ENCODE results near the gene SLC36A3. TPM values are rescaled to one million over a fixed set of nuclear protein-coding genes. Genes with fewer than 3 reads are reported as not detected.

SLC36A3 gene
- not detected in 2 replicates for polyA plus RNA-seq (2013)

- no peak within 1 kb of the TSS for H2BK120ac ChIP-seq (ENCODE audit: insufficient read depth, low read length, poor library complexity)
- peaks cover 2% of the 10 kb centered on the region for H3K79me1 ChIP-seq (ENCODE audit: low read length)
- no peak within 1 kb of the TSS for H2AFZ ChIP-seq (ENCODE audit: insufficient read depth, low read length, poor library complexity)
- DNase-seq = no peak
- no peak within 1 kb of the TSS for H3K27ac ChIP-seq (ENCODE audit: low read depth, low read length)
- H3K14ac ChIP-seq (ENCODE audit: low read length) = no peak within 1 kb of the TSS
- no peak within 1 kb of the TSS for H3K4me2 ChIP-seq (ENCODE audit: low read length)
- H3K4me3 ChIP-seq (ENCODE audit: low read depth, low read length) = no peak within 1 kb of the TSS
- no peak within 1 kb of the TSS for H2BK5ac ChIP-seq (ENCODE audit: low read depth, low read length, poor library complexity)
- no peaks in the 10 kb centered on the region for H3K27me3 ChIP-seq (ENCODE audit: insufficient read depth, low read length)
- no peak within 1 kb of the TSS for H3K4ac ChIP-seq (ENCODE audit: low read depth, low read length)
- no peak within 1 kb of the TSS for H4K91ac ChIP-seq (ENCODE audit: low read depth, low read length)
- H3K23ac ChIP-seq (ENCODE audit: low read length) = no peak within 1 kb of the TSS
- no peak within 1 kb of the TSS for H4K12ac ChIP-seq (ENCODE audit: low read depth, low read length)
- no peaks in the 10 kb centered on the region for H3K36me3 ChIP-seq (ENCODE audit: control insufficient read depth in 1 of 2, insufficient read depth in 2 of 2, low read length in 2 of 2)
- peak within 1 kb of the TSS; percentile 18 for H2BK12ac ChIP-seq (ENCODE audit: low read length)
- no peak within 1 kb of the TSS for H3K9ac ChIP-seq (ENCODE audit: low read length)
- no peaks in the 10 kb centered on the region for H3K79me2 ChIP-seq (ENCODE audit: control insufficient read depth, insufficient read depth, low read length, poor library complexity)
- H3K9me3 ChIP-seq (ENCODE audit: insufficient read depth, low read depth, low read length) = no peaks in the 10 kb centered on the region
- H3K4me1 ChIP-seq (ENCODE audit: control insufficient read depth in 1 of 2, insufficient read depth in 2 of 2, low read length in 2 of 2) = peaks cover 3 to 6% of the 10 kb centered on the region in 2 experiments
- WGBS (ENCODE audit: extremely low coverage, insufficient coverage, insufficient read length) = no CpG with 5 or more reads among the region's 2 CpGs
- no peak within 1 kb of the TSS for H2AK5ac ChIP-seq (ENCODE audit: low read length)
- no peak within 1 kb of the TSS for H3K18ac ChIP-seq (ENCODE audit: low read length)
- no peak within 1 kb of the TSS for H4K8ac ChIP-seq (ENCODE audit: low read depth, low read length)
These were observed at the start of gene SLC36A3 for GRCh38 chr5:151303666-151304065. Gene SLC36A3, minus strand, starts transcription at chr5:151303766. Its CDS starts 412 bp downstream, at chr5:151303354.

GRCh38 chr5:151351671-151352070, 48.1 kb upstream of the SLC36A3 start:
- Histone ChIP-seq H4K91ac (ENCODE audit: low read depth, low read length) (no peak overlapping the region), H2BK5ac (ENCODE audit: low read depth, low read length, poor library complexity) (no peak overlapping the region), H3K79me2 (ENCODE audit: control insufficient read depth, insufficient read depth, low read length, poor library complexity) (no peaks in the 10 kb centered on the region), H3K18ac (ENCODE audit: low read length) (no peak overlapping the region), H3K23ac (ENCODE audit: low read length) (no peak overlapping the region), H3K79me1 (ENCODE audit: low read length) (no peaks in the 10 kb centered on the region), H3K9ac (ENCODE audit: low read length) (no peak overlapping the region), H3K36me3 (ENCODE audit: control insufficient read depth in 1 of 2, insufficient read depth in 2 of 2, low read length in 2 of 2) (peaks cover 0 to 1% of the 10 kb centered on the region in 2 experiments), H2BK120ac (ENCODE audit: insufficient read depth, low read length, poor library complexity) (no peak overlapping the region), H4K8ac (ENCODE audit: low read depth, low read length) (no peak overlapping the region), H3K27ac (ENCODE audit: low read depth, low read length) (no peak overlapping the region), H3K4me1 (ENCODE audit: control insufficient read depth in 1 of 2, insufficient read depth in 2 of 2, low read length in 2 of 2) (no peaks in the 10 kb centered on the region), H3K4me3 (ENCODE audit: low read depth, low read length) (no peak overlapping the region), H2AK5ac (ENCODE audit: low read length) (no peak overlapping the region), H3K4me2 (ENCODE audit: low read length) (no peak overlapping the region), H3K27me3 (ENCODE audit: insufficient read depth, low read length) (no peaks in the 10 kb centered on the region), H4K12ac (ENCODE audit: low read depth, low read length) (no peak overlapping the region), H2AFZ (ENCODE audit: insufficient read depth, low read length, poor library complexity) (no peak overlapping the region), H3K4ac (ENCODE audit: low read depth, low read length) (no peak overlapping the region), H2BK12ac (ENCODE audit: low read length) (no peak overlapping the region), H3K14ac (ENCODE audit: low read length) (no peak overlapping the region), H3K9me3 (ENCODE audit: insufficient read depth, low read depth, low read length) (no peaks in the 10 kb centered on the region)
- WGBS (ENCODE audit: extremely low coverage, insufficient coverage, insufficient read length) = no CpG with 5 or more reads among the region's 1 CpG
- DNase-seq = no peak

- Histone ChIP-seq H2BK120ac (ENCODE audit: insufficient read depth, low read length, poor library complexity) (no peak overlapping the region), H3K23ac (ENCODE audit: low read length) (no peak overlapping the region), H3K4me2 (ENCODE audit: low read length) (no peak overlapping the region), H3K4ac (ENCODE audit: low read depth, low read length) (no peak overlapping the region), H2BK12ac (ENCODE audit: low read length) (no peak overlapping the region), H3K79me2 (ENCODE audit: control insufficient read depth, insufficient read depth, low read length, poor library complexity) (no peaks in the 10 kb centered on the region), H3K79me1 (ENCODE audit: low read length) (no peaks in the 10 kb centered on the region), H4K12ac (ENCODE audit: low read depth, low read length) (no peak overlapping the region), H3K4me1 (ENCODE audit: control insufficient read depth in 1 of 2, insufficient read depth in 2 of 2, low read length in 2 of 2) (peaks cover 0 to 5% of the 10 kb centered on the region in 2 experiments), H3K36me3 (ENCODE audit: control insufficient read depth in 1 of 2, insufficient read depth in 2 of 2, low read length in 2 of 2) (no peaks in the 10 kb centered on the region), H3K4me3 (ENCODE audit: low read depth, low read length) (no peak overlapping the region), H2AFZ (ENCODE audit: insufficient read depth, low read length, poor library complexity) (no peak overlapping the region), H2AK5ac (ENCODE audit: low read length) (no peak overlapping the region), H3K9me3 (ENCODE audit: insufficient read depth, low read depth, low read length) (no peaks in the 10 kb centered on the region), H2BK5ac (ENCODE audit: low read depth, low read length, poor library complexity) (no peak overlapping the region), H3K14ac (ENCODE audit: low read length) (no peak overlapping the region), H3K27me3 (ENCODE audit: insufficient read depth, low read length) (no peaks in the 10 kb centered on the region), H4K8ac (ENCODE audit: low read depth, low read length) (no peak overlapping the region), H3K18ac (ENCODE audit: low read length) (no peak overlapping the region), H3K9ac (ENCODE audit: low read length) (no peak overlapping the region), H4K91ac (ENCODE audit: low read depth, low read length) (no peak overlapping the region), H3K27ac (ENCODE audit: low read depth, low read length) (no peak overlapping the region)
- DNase-seq = no peak
- WGBS (ENCODE audit: extremely low coverage, insufficient coverage, insufficient read length) = no CpG with 5 or more reads among the region's 6 CpGs
These were observed 45.2 kb upstream of the SLC36A3 start for GRCh38 chr5:151348789-151349188.

- Histone ChIP-seq H4K91ac (ENCODE audit: low read depth, low read length) (no peak within 1 kb of the TSS), H3K14ac (ENCODE audit: low read length) (no peak within 1 kb of the TSS), H2BK5ac (ENCODE audit: low read depth, low read length, poor library complexity) (no peak within 1 kb of the TSS), H3K9me3 (ENCODE audit: insufficient read depth, low read depth, low read length) (peaks cover 3% of the 10 kb centered on the region), H4K12ac (ENCODE audit: low read depth, low read length) (no peak within 1 kb of the TSS), H2BK120ac (ENCODE audit: insufficient read depth, low read length, poor library complexity) (no peak within 1 kb of the TSS), H3K4me3 (ENCODE audit: low read depth, low read length) (no peak within 1 kb of the TSS), H3K27me3 (ENCODE audit: insufficient read depth, low read length) (no peaks in the 10 kb centered on the region), H2AK5ac (ENCODE audit: low read length) (no peak within 1 kb of the TSS), H3K36me3 (ENCODE audit: control insufficient read depth in 1 of 2, insufficient read depth in 2 of 2, low read length in 2 of 2) (no peaks in the 10 kb centered on the region), H3K9ac (ENCODE audit: low read length) (no peak within 1 kb of the TSS), H3K79me1 (ENCODE audit: low read length) (no peaks in the 10 kb centered on the region), H2BK12ac (ENCODE audit: low read length) (no peak within 1 kb of the TSS), H4K8ac (ENCODE audit: low read depth, low read length) (no peak within 1 kb of the TSS), H3K4me2 (ENCODE audit: low read length) (no peak within 1 kb of the TSS), H3K4ac (ENCODE audit: low read depth, low read length) (no peak within 1 kb of the TSS), H2AFZ (ENCODE audit: insufficient read depth, low read length, poor library complexity) (no peak within 1 kb of the TSS), H3K23ac (ENCODE audit: low read length) (no peak within 1 kb of the TSS), H3K4me1 (ENCODE audit: control insufficient read depth in 1 of 2, insufficient read depth in 2 of 2, low read length in 2 of 2) (peaks cover 0 to 5% of the 10 kb centered on the region in 2 experiments), H3K79me2 (ENCODE audit: control insufficient read depth, insufficient read depth, low read length, poor library complexity) (no peaks in the 10 kb centered on the region), H3K18ac (ENCODE audit: low read length) (no peak within 1 kb of the TSS), H3K27ac (ENCODE audit: low read depth, low read length) (no peak within 1 kb of the TSS)
- WGBS (ENCODE audit: extremely low coverage, insufficient coverage, insufficient read length) = no CpG with 5 or more reads among the region's 8 CpGs
- DNase-seq = no peak
These were observed 43.8 kb upstream of the SLC36A3 start, which contains the start of gene SLC36A2 for GRCh38 chr5:151347369-151347768. Gene SLC36A2, minus strand, starts transcription at chr5:151347559. Its CDS starts 99 bp downstream, at chr5:151347460.
